Embryonic facial prominence (tissue), 1 donor: ENCODE results near the gene LSM5.

Experiments used
- DNase-seq: peaks from one replicate; pipeline ENCODE4 v3.0.0-alpha.2; 2016; ENCODE audit errors: extremely low spot score

The LSM5 gene

DNA sequence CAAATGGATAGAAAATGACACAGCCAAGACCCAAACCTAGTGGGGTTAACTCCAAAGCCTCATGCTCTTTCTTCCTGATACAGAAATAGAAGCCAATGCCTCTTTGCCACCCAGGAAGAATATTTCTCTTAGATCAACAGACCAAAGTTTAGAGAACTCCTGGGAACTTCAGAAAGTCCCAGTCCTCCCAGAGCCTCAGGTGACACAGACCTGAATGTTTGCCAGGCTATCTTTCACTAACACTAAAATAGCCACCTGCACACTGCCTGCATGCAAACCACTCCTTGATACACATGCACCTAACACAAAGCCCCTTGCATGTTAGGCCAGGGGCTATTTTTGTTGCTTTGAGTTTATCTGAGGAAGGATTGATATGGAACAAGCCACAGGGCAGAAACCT is 27.7 kb downstream of the LSM5 start:
- DNase-seq, result no peak

DNA sequence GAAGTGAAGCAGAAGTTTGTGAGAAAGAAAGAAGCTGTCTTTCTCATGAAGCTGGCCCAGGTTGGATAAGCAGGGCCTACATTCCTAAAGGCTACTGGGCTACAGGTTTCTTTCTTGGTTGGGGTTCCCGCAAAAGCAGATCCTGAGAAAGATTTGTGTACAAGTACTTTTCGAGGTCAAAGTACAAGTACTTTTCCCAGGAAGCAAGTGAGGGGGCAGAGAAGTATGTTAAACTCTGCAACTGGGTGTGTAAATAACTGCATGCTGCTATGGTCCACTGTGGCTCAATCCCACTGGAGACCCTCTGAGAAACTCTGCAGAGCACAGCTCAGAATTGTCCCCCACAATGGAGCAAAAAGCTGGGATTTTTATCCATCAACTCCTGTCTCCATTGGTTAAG is 28.7 kb downstream of the LSM5 start:
- no peak for DNase-seq

DNA sequence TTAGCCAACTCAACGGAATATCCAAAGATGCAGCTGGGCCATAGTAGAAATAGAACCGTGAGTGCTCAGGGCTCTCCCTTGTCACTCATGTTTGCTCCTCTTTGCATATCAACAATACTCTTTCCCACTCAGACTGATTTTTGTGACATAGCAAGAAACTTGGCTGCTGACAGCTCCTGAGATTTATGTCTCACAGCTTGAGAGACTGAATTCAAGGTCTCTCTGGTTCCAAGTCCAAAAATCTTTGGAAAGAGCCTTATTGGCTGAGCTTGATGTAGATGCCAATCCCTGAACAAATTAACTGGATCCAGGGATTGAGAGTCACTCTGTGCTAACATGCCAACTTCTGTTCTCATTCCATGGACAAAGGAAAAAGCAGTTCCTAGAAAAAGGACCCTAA is 30.4 kb downstream of the LSM5 start:
- DNase-seq, result no peak

DNA sequence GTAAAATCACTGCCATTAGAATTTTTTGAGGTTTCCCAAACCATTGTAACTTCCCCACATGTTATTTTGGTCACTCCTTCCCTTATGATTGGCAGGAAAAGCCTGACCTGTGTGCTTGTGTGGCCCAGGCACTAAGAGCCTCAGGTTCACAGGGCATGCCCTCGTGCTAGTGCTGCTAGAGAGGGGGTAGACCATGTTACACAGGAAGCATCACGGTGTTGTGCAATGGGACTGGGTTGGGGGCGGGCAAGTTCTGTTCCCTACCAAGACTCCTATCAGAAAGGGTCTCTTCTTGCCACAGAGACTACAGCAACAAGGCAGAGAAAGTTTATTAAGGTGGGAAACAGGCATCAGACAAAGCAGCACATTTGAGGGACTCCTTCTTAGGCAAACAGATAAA is 32.2 kb downstream of the LSM5 start:
- DNase-seq, result no peak

DNA sequence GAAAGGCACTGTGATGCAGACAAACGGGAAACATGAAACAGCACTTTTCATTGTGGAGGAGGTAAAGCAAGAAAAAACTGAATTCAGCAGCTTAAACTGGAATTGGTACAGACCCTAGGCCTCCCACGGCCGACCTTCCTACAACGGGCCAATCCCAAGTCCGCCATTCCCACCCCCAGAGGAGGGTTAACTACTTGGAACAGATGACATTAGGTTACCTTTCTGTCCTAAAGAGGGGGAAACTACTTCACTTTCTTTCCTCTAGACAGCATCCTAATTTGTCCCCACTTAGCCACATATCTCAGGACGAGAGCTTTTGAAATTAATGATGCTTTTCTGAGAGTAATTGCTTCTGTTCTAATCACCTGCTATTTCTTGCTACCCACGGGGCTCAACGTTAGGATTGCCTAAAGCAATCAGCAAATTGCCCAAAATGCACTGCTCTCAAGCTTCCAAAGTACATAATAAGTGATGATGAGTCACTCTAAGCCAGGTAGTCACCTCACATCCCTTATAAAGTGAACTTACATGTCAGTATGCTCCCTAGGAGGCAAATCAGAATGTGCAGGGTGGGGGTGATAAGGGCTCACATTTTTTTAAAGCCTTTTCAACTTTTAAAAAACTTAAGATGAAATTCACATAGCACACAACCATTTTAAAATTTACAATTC is 36.7 kb downstream of the LSM5 start:
- no peak for DNase-seq

DNA sequence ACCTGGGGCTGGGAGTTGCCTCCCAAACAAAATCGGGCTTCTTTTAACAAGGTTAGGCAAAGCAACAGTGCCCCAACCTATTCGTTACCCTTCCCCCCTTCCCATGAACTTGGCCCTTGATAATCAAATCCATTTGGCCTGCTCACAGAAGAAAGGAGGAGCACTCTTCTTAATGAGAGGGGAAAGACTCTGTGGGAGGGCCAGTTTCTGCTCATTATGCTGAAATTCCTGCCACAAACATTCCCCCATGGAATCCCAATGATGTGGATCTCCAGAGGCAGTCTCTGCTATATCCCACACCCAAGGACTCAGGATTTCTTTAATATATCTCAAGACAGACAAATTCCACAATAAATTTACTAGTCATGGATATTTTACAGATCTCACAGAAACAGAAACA is 43.0 kb downstream of the LSM5 start:
- DNase-seq, result no peak

DNA sequence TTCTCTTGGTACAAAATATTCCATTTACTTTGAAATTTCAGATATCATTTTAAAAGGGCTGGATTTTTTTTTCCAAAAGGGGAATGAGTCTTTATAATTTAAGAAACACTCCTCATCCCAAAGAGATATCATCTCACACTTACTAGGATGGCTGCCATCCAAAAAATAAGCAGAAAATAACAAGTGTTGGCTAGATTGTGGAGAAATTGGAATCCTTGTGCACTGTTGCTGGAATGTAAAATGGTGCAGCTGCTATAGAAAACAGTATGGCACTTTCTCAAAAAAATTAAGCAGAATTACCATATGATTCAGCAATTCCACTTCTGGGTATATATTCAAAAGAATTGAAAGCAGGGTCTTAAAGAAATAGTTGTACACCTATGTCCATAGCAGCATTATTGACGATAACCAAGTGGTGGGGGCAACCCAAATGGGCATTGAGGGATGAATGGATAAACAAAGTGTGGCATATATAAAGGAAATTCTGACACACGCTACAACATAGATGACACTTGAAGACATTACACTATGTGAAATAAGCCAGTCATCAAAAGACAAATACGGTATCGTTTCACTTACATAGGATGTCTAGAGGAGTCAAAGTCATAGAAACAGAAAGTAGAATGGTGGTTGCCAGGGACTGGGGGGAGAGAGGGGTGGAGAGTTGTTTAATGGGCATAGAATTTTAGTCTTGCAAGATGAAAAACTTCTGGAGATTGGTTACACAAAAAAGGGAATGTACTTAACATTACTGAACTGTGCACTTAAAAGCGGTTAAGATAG is 53.8 kb downstream of the LSM5 start:
- DNase-seq, result no peak
